ENCODE results near the gene WFIKKN1.

WFIKKN1 gene

GRCh38 chr16:620700-621525 is 9.9 kb upstream of the WFIKKN1 start:
- ChIA-PET POLR2A (no interaction called here), CTCF (interaction anchor here (2.3 kb wide), 1 partner anchor 11 kb away, joined by 6 read pairs; no protein-coding TSS in a partner anchor)
- DNase-seq (ENCODE audit: extremely low spot score) = no peak
- TF ChIP-seq CTCF (IDR thresholded peaks at IDR 0.05; ENCODE audit: control extremely low read depth, extremely low read depth, low read depth, missing control alignments) = no peak

DNA sequence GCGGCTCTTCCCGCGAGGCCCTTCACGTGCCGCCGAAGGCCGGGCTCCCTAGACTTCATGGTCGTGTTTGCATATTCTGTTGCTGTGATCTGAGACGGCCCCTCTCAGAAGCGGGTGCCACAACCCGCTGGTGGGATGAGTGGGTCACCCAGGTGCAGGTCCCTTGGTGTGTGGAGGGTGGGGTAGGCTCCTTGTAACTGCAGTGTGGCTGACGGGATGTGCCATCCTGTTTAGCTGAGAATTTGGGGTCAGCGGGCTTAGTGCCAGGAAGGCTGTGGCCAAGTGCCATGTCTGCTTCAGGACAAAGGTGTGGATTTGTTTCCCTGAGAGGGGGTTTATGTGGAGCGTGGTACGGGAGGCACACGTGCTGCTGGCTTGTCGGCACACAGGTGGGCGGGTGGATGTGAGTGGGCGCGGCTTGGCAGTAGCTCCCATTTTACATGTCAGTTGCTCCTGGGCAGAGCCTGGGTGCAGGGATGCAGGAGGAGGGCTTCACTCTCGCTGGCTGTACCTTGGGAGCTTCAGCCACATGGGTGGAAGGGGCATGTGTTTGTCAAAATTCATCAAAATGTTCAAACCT is 9.2 kb upstream of the WFIKKN1 start:
- TF ChIP-seq CTCF (IDR thresholded peaks at IDR 0.05; ENCODE audit: control extremely low read depth, extremely low read depth, low read depth, missing control alignments) = no peak
- POLR2A ChIA-PET = no interaction called here
- no peak for DNase-seq (ENCODE audit: extremely low spot score)
- CTCF ChIA-PET = interaction anchor here (2.3 kb wide), 1 partner anchor 11 kb away, joined by 6 read pairs; no protein-coding TSS in a partner anchor

GRCh38 chr16:622920-623280 is 7.9 kb upstream of the WFIKKN1 start:
- POLR2A ChIA-PET = no interaction called here
- no peak for DNase-seq (ENCODE audit: extremely low spot score)
- TF ChIP-seq CTCF (IDR thresholded peaks at IDR 0.05; ENCODE audit: control extremely low read depth, extremely low read depth, low read depth, missing control alignments) = no peak
- CTCF ChIA-PET = no interaction called here

GRCh38 chr16:624526-625070 is 6.2 kb upstream of the WFIKKN1 start:
- TF ChIP-seq CTCF (IDR thresholded peaks at IDR 0.05; ENCODE audit: control extremely low read depth, extremely low read depth, low read depth, missing control alignments) = no peak
- DNase-seq (ENCODE audit: extremely low spot score) = no peak
- POLR2A ChIA-PET = no interaction called here
- CTCF ChIA-PET = no interaction called here

GRCh38 chr16:625117-625976 is 5.4 kb upstream of the WFIKKN1 start:
- TF ChIP-seq CTCF (IDR thresholded peaks at IDR 0.05; ENCODE audit: control extremely low read depth, extremely low read depth, low read depth, missing control alignments) = no peak
- ChIA-PET CTCF (no interaction called here), POLR2A (no interaction called here)
- no peak for DNase-seq (ENCODE audit: extremely low spot score)
